H1 (cell line): Measurements from ENCODE around the gene HSD17B1. TPM values are rescaled to one million over a fixed set of nuclear protein-coding genes. Genes with fewer than 3 reads are reported as not detected.

ENCODE experiments used
- CTCF ChIA-PET: fragments of 300-600 bp; sonication (Branson Sonifier 250); formaldehyde crosslinking; loops from one replicate; lab custom pipeline; 2021; ENCODE audit not compliant: partially characterized antibody; lab: Charles Lee
- POLR2A ChIA-PET: fragments of 300-600 bp; sonication (Branson Sonifier 250); formaldehyde crosslinking; loops from one replicate; lab custom pipeline; 2021; ENCODE audit warnings: inconsistent platforms; ENCODE audit not compliant: partially characterized antibody; lab: Charles Lee
- DNase-seq, 2 experiments: peaks; one replicate each; pipeline versions ENCODE4 v3.0.0 to v3.0.0-alpha.2; 2010 to 2022; ENCODE audit warnings: low spot score in 2 of 2, low read depth in 1 of 2, mixed read lengths in 1 of 2
- FAIRE-seq: peaks from 2 replicates; lab custom pipeline; 2011; peaks lifted over from hg19 to GRCh38; lab: Jason Lieb, UNC
- H2AFZ ChIP-seq: 2 replicates; pipeline ENCODE4 v1.8.1; 2012; ENCODE audit warnings: low read length, inconsistent platforms
- H2AK5ac ChIP-seq: 2 replicates; pipeline ENCODE4 v1.6.1; 2013; ENCODE audit warnings: low read depth, low read length
- H2BK120ac ChIP-seq: replicated peaks from 2 replicates; pipeline ENCODE3; 2013; ENCODE audit warnings: low read depth, low read length, inconsistent platforms
- H2BK12ac ChIP-seq: 2 replicates; pipeline ENCODE4 v1.6.1; 2013; ENCODE audit warnings: low read depth, low read length
- H2BK15ac ChIP-seq: 2 replicates; pipeline ENCODE4 v1.6.1; 2013; ENCODE audit warnings: low read length
- H2BK20ac ChIP-seq: 2 replicates; pipeline ENCODE4 v1.6.1; 2013; ENCODE audit warnings: low read length
- H2BK5ac ChIP-seq: 2 replicates; pipeline ENCODE4 v1.6.1; 2013; ENCODE audit warnings: low read depth, low read length
- H3K14ac ChIP-seq: 2 replicates; pipeline ENCODE4 v1.6.1; 2013; ENCODE audit warnings: inconsistent platforms; ENCODE audit not compliant: insufficient read length
- H3K18ac ChIP-seq: 2 replicates; pipeline ENCODE4 v1.6.1; 2013; ENCODE audit warnings: low read length; ENCODE audit errors: extremely low read depth
- H3K23ac ChIP-seq: 2 replicates; pipeline ENCODE4 v1.6.1; 2013; ENCODE audit warnings: inconsistent platforms; ENCODE audit not compliant: insufficient read length
- H3K23me2 ChIP-seq: 2 replicates; pipeline ENCODE4 v1.6.1; 2013; ENCODE audit warnings: low read depth, low read length
- H3K27ac ChIP-seq: 2 replicates; pipeline ENCODE4 v1.6.1; 2011; ENCODE audit warnings: low read depth, low read length, inconsistent platforms
- H3K27me3 ChIP-seq, 4 experiments: replicated peaks in 1 of 4; 1 replicate in 1 of 4; 2 replicates in 3 of 4; pipeline versions ENCODE4 v1.6.1 to v1.8.1; 2011 to 2013; ENCODE audit warnings: low read length in 3 of 4, mild to moderate bottlenecking in 3 of 4, inconsistent platforms in 2 of 4, mixed read lengths in 2 of 4, moderate library complexity in 1 of 4; ENCODE audit not compliant: control insufficient read depth in 3 of 4, insufficient read depth in 3 of 4; ENCODE audit errors: extremely low read depth in 1 of 4
- H3K36me3 ChIP-seq, 4 experiments: 2 replicates each; pipeline versions ENCODE4 v1.6.1 to v1.8.1; 2011 to 2013; ENCODE audit warnings: mild to moderate bottlenecking in 4 of 4, low read length in 3 of 4, moderate library complexity in 2 of 4, control low read depth in 1 of 4, inconsistent platforms in 1 of 4; ENCODE audit not compliant: insufficient read depth in 4 of 4, control insufficient read depth in 2 of 4
- H3K4ac ChIP-seq: replicated peaks from 2 replicates; pipeline ENCODE3; 2013; ENCODE audit warnings: low read length, low read depth, mixed read lengths, inconsistent platforms; ENCODE audit not compliant: insufficient read length
- H3K4me1 ChIP-seq, 4 experiments: replicated peaks in 1 of 4; 1 replicate in 1 of 4; 2 replicates in 3 of 4; pipeline versions ENCODE4 v1.6.1 to v1.8.1; 2011 to 2013; ENCODE audit warnings: low read length in 3 of 4, inconsistent platforms in 2 of 4, mixed read lengths in 1 of 4; ENCODE audit not compliant: insufficient read depth in 4 of 4, control insufficient read depth in 3 of 4
- H3K4me2 ChIP-seq, 2 experiments: 2 replicates each; pipeline versions ENCODE4 v1.6.1 to v1.8.1; 2011 to 2013; ENCODE audit warnings: low read depth in 2 of 2, low read length in 2 of 2, control low read depth in 1 of 2, inconsistent platforms in 1 of 2, mild to moderate bottlenecking in 1 of 2; ENCODE audit not compliant: insufficient read depth in 1 of 2
- H3K4me3 ChIP-seq, 4 experiments: fragments of 200-600, 300-600 bp in 1 of 4; sonication (generic), shearing (Covaris generic), sonication (Bioruptor Twin) in 1 of 4; 2 replicates each; pipeline versions ENCODE4 v1.5.1 to v1.8.1; 2011 to 2016; ENCODE audit warnings: low read length in 4 of 4, low read depth in 3 of 4, control low read depth in 2 of 4, inconsistent platforms in 2 of 4, mild to moderate bottlenecking in 2 of 4, mixed read lengths in 1 of 4, moderate library complexity in 1 of 4; ENCODE audit not compliant: insufficient read depth in 2 of 4; ENCODE audit errors: extremely low read depth in 1 of 4
- H3K56ac ChIP-seq: replicated peaks from 2 replicates; pipeline ENCODE3; 2013; ENCODE audit warnings: low read depth, mild to moderate bottlenecking, mixed read lengths, low read length, inconsistent platforms; ENCODE audit not compliant: insufficient read length
- H3K79me1 ChIP-seq: 2 replicates; pipeline ENCODE4 v1.6.1; 2013; ENCODE audit warnings: low read depth, low read length, control low read depth
- H3K79me2 ChIP-seq, 2 experiments: 2 replicates each; pipeline versions ENCODE4 v1.6.1 to v1.8.1; 2012 to 2013; ENCODE audit warnings: low read length in 2 of 2, mild to moderate bottlenecking in 2 of 2, inconsistent platforms in 1 of 2; ENCODE audit not compliant: insufficient read depth in 2 of 2, control insufficient read depth in 1 of 2
- H3K9ac ChIP-seq, 4 experiments: replicated peaks in 1 of 4; 1 replicate in 1 of 4; 2 replicates in 3 of 4; pipeline versions ENCODE4 v1.6.1 to v1.8.1; 2011 to 2013; ENCODE audit warnings: low read depth in 3 of 4, low read length in 3 of 4, control low read depth in 2 of 4, mild to moderate bottlenecking in 2 of 4, moderate library complexity in 2 of 4, inconsistent platforms in 1 of 4; ENCODE audit errors: extremely low read depth in 1 of 4
- H3K9me3 ChIP-seq, 2 experiments: 2 replicates each; pipeline versions ENCODE4 v1.6.1 to v1.8.1; 2012 to 2013; ENCODE audit warnings: mild to moderate bottlenecking in 2 of 2, moderate library complexity in 2 of 2, control low read depth in 1 of 2, inconsistent platforms in 1 of 2, low read depth in 1 of 2, low read length in 1 of 2, mixed read lengths in 1 of 2; ENCODE audit not compliant: insufficient read depth in 2 of 2
- H4K20me1 ChIP-seq, 2 experiments: replicated peaks in 1 of 2; 2 replicates each; pipeline versions ENCODE3 to v1.8.1; 2011 to 2013; ENCODE audit warnings: inconsistent platforms in 2 of 2, low read length in 2 of 2, mild to moderate bottlenecking in 1 of 2; ENCODE audit not compliant: insufficient read depth in 2 of 2, control insufficient read depth in 1 of 2
- H4K5ac ChIP-seq: 2 replicates; pipeline ENCODE4 v1.6.1; 2013; ENCODE audit warnings: low read length, low read depth, mixed read lengths, inconsistent platforms; ENCODE audit not compliant: insufficient read length
- H4K8ac ChIP-seq: 2 replicates; pipeline ENCODE4 v1.8.0; 2013; ENCODE audit warnings: mild to moderate bottlenecking, moderate library complexity, low read length, inconsistent platforms; ENCODE audit not compliant: insufficient read depth; ENCODE audit errors: extremely low read depth
- H4K91ac ChIP-seq: replicated peaks from 2 replicates; pipeline ENCODE3; 2013; ENCODE audit warnings: low read length, mixed read lengths, inconsistent platforms; ENCODE audit not compliant: insufficient read length
- ATF2 ChIP-seq: IDR thresholded peaks from 2 replicates; pipeline ENCODE4 v1.6.1; 2012; ENCODE audit warnings: low read length, inconsistent platforms
- HDAC2 ChIP-seq, 2 experiments: fragments of 300-600 bp in 1 of 2; sonication (generic) in 1 of 2; IDR thresholded peaks; 2 replicates each; pipeline ENCODE4 v1.6.1; 2011 to 2012; ENCODE audit warnings: low read depth in 2 of 2, low read length in 2 of 2, mild to moderate bottlenecking in 2 of 2, moderate library complexity in 2 of 2, borderline replicate concordance in 1 of 2, inconsistent platforms in 1 of 2
- HDAC6 ChIP-seq: IDR thresholded peaks from one replicate; pipeline ENCODE4 v1.7.1; 2012; ENCODE audit warnings: low read depth, mild to moderate bottlenecking, inconsistent platforms, low read length, moderate library complexity
- SP1 ChIP-seq: IDR thresholded peaks from 2 replicates; pipeline ENCODE4 v1.6.1; 2011; ENCODE audit warnings: low read depth, low read length
- SUZ12 ChIP-seq: fragments of 200-600 bp; sonication (generic); IDR thresholded peaks from 2 replicates; pipeline ENCODE4 v1.6.1; 2012; ENCODE audit warnings: mild to moderate bottlenecking, inconsistent platforms, low read length, moderate library complexity, mixed read lengths
- ZNF274 ChIP-seq: IDR thresholded peaks from 2 replicates; pipeline ENCODE4 v1.7.0; 2012; ENCODE audit warnings: low read length, borderline replicate concordance; ENCODE audit errors: extremely low read depth
- WGBS, 2 experiments: shearing (Covaris generic) in 1 of 2; methylation state at CpG; one replicate each; pipeline versions ENCODE4 v1.1.6 to v1.1.7; 2013 to 2015; ENCODE audit warnings: low lambda C conversion rate in 2 of 2, mixed read lengths in 2 of 2, inconsistent platforms in 1 of 2, low coverage in 1 of 2, missing lambda C conversion rate in 1 of 2; ENCODE audit not compliant: insufficient replicate concordance in 2 of 2, insufficient coverage in 1 of 2, insufficient read length in 1 of 2; ENCODE audit errors: extremely low coverage in 1 of 2, missing lambda C conversion rate in 1 of 2; 5-methylcytosine and 5-hydroxymethylcytosine counted together
- polyA plus RNA-seq, 7 experiments: library from polyadenylated mRNA; depleted of rRNA in 3 of 7; stranded (reverse) in 5 of 7; unstranded in 2 of 7; fragments of >200 nt in 5 of 7; fragments of 200-250 nt in 2 of 7; gene quantifications; 1 replicate in 5 of 7; 2 replicates in 1 of 7; 4 replicates in 1 of 7; pipeline versions ENCODE4 v1.2.1 to v1.2.3, GENCODE V29; 2011 to 2013; ENCODE audit warnings: missing spikeins in 2 of 7, mixed read lengths in 2 of 7
- total RNA-seq: library from RNA; stranded (reverse); fragmentation: NEBNext Ultra II Directional; extraction: Animal tissue kit (Norgen Biotek cat#: 25700); gene quantifications from 2 replicates; pipeline ENCODE4 v1.2.1, GENCODE V29; 2021
- TF ChIP-seq, protein P1 (sequence below): IDR thresholded peaks from 2 replicates; pipeline ENCODE4 v1.6.1; 2012; ENCODE audit warnings: inconsistent platforms

HSD17B1 gene
- total and polyA plus RNA-seq, 2 of the 8 experiments (the other 6 are each of a cell fraction or from before 2014, with no cell fraction given): 0.88 to 1.0 TPM

GRCh38 chr17:42502926-42503325 lies 49.8 kb upstream of the HSD17B1 start:
- Histone ChIP-seq H2BK15ac (no peak overlapping the region), H4K5ac (no peak overlapping the region), H3K9me3 (no peaks in the 10 kb centered on the region), H4K8ac (no peak overlapping the region), H4K20me1 (no peaks in the 10 kb centered on the region), H3K4me2 (no peak overlapping the region), H3K79me2 (no peaks in the 10 kb centered on the region), H3K4ac (no peak overlapping the region), H3K18ac (no peak overlapping the region), H3K4me3 (no peak overlapping the region), H2AFZ (no peak overlapping the region), H3K9ac (no peak overlapping the region), H3K56ac (no peak overlapping the region), H3K4me1 (no peaks in the 10 kb centered on the region), H3K23me2 (no peaks in the 10 kb centered on the region), H3K27ac (no peak overlapping the region), H4K91ac (no peak overlapping the region), H3K79me1 (no peaks in the 10 kb centered on the region), H2BK20ac (no peak overlapping the region), H3K36me3 (peaks cover 6 to 36% (median 18%) of the 10 kb centered on the region in 4 experiments; a peak in 6 of 8 replicates), H2BK120ac (no peak overlapping the region), H3K27me3 (no peaks in the 10 kb centered on the region), H3K23ac (no peak overlapping the region), H2AK5ac (no peak overlapping the region), H2BK12ac (no peak overlapping the region), H2BK5ac (no peak overlapping the region), H3K14ac (no peak overlapping the region)
- WGBS, 2 experiments: 100% methylated on average over 1 of the region's 1 CpG; no CpG with 5 or more reads in 1 of the 2 experiments
- TF ChIP-seq ZNF274 (no peak), HDAC2 (IDR thresholded peaks at IDR 0.05; ENCODE audit: borderline replicate concordance in 1 of 2, low read depth in 2 of 2, low read length in 2 of 2) (no peak), HDAC6 (no peak), SP1 (no peak), SUZ12 (no peak), ATF2 (no peak)
- TF ChIP-seq, protein P1, sequence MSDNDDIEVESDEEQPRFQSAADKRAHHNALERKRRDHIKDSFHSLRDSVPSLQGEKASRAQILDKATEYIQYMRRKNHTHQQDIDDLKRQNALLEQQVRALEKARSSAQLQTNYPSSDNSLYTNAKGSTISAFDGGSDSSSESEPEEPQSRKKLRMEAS: no peak
- ChIA-PET POLR2A (no interaction called here), CTCF (no interaction called here)
- FAIRE-seq (no peak), DNase-seq (no peak)
